T-helper 1 cell treated with Interleukin-12 subunit alpha and Interleukin-12 subunit beta and Interleukin-4 antibody, amounts not matched to agents 30 ng/mL and 1 ng/mL, for 36 hours (primary cell): ENCODE results near the gene STK40. TPM values are rescaled to one million over a fixed set of nuclear protein-coding genes. Genes with fewer than 3 reads are reported as not detected.

Experiments
- total RNA-seq: library from RNA; stranded (reverse); gene quantifications from 2 replicates; pipeline ENCODE4 v1.2.3, GENCODE V29; 2022

The STK40 gene
- total RNA-seq, 1 donor from 2014 or later, result 65.7 TPM

Other genes starting within 250 kb of the STK40 start
- gene TRAPPC3, start 236.4 kb downstream of the STK40 start, total RNA-seq, result 62.8 and 65.8 TPM in 2 replicates
- 256 and 260 TPM in 2 replicates for gene MAP7D1, start 229.8 kb downstream of the STK40 start, total RNA-seq
- 139 and 146 TPM in 2 replicates for gene THRAP3, start 161.5 kb downstream of the STK40 start, total RNA-seq
- gene SH3D21, start 79.6 kb downstream of the STK40 start, total RNA-seq, result 6.5 and 7.2 TPM in 2 replicates
- gene EVA1B, start 62.3 kb downstream of the STK40 start, total RNA-seq, result 11.6 and 11.9 TPM in 2 replicates
- 48.3 and 48.6 TPM in 2 replicates for gene LSM10, start 12.0 kb upstream of the STK40 start, total RNA-seq
- 0.41 TPM in 1 of 2 replicates, not detected in the other for gene OSCP1, start 64.5 kb upstream of the STK40 start, total RNA-seq
- gene MRPS15, start 78.5 kb upstream of the STK40 start, total RNA-seq, result 82.2 and 83.0 TPM in 2 replicates
- gene CSF3R, start 97.0 kb upstream of the STK40 start, total RNA-seq, result 0.95 and 1.1 TPM in 2 replicates